DMS 273 treated with DMSO at 0.1 percent for 48 hours (cell line): Measurements from ENCODE around the gene PTPRK.
A peak's percentile ranks its signal among the peaks of the same experiment; 100 is the strongest.

ENCODE experiments used
- DNase-seq: peaks from one replicate; lab custom pipeline; 2025; lab: John Stamatoyannopoulos, UW

Gene PTPRK

DNA sequence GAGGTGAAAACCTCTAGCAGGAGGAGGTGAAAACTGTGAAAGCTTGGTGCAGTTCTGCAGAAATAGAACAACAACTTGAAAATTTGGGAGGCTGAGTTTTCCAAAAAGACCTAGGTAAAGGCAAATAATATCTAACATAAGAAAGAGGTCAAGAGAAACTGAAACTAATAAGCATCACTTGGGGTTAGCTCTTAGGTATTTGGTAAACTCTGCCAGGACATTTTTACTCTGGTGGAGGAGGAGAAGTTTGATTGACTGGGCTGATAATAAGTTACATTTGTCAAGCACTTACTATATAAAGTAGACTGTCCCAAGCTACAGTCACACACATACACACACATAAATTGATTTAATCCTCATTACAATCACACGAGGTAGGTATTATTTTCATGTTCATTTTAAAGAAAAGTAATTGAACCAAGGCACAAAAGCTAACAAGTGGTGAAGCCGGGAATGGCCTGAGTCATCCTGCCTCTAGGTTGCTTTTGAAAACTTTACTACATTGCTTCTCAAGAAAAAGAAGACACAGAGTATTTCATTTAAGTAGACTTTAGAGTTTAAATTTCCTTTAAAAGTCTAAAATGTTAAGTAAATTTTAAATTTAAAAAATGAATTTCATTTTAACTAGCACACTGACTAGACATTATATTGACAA, 275.5 kb downstream of the PTPRK start:
- DNase-seq, result no peak

DNA sequence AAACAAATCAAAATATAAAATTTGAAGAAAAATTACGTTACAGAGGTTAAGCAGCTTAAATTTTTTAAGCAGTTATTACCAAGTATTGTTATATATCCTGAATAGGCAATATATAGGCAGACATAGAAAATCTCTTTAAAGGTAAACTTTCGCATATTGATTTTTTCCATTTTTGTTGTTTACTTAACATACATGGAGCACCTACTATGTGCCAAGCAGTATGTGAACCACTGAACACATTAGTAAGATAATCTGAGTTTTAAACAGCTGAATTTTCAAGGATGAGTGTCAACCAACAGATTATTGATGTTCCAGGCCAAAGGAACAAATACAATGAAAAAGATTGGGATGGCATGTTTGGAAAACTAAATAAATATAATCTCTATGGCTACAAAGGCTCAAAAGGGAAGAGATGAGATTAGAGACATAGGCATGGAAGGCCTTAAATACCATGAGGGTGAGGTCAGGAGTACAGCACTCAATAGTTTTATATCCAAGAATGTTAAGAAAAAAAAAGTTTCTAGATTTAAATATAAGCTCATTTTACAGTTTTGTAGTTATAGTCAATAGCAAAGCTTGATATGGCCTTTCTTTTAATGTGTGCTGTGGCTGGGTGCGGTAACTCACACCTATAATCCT, 277.5 kb downstream of the PTPRK start:
- no peak for DNase-seq

DNA sequence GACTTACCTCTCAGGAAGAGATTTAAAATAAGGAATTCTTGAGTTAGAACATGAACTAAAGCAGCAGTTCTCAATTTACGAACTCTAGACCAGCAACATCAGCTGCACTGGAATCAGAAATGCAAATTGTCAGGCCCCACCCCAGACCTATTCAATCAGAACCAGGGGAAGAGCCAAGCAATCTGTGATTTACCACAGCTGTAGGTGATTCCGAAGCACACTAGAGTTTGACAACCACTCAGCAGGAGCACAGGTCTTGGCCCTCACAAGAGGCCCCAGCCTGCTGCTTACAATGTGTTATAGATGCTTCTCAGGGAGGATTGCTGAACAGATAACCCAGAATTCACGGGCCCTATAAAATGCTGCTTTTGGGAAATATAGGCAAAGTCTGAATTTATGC, 279.2 kb downstream of the PTPRK start:
- no peak for DNase-seq

DNA sequence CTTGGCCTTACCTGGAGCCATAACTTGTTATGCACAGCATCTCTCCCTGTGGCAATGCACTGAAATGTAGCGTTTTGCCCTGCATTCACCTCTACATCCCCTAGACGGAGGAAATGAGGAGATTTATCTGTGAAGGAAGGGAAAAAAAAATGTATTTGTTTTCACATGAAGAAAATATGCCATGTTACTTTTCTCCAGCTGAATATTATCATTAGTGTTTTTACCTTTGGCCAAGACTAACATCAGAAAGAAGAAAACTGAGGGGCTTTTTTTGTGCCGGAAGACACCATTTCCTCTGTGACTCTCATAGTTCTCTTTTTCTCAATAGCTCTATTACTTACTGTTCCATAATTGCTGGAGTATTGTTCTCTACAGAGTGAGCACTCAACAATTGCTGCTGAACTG, 280.4 kb downstream of the PTPRK start:
- DNase-seq, result no peak

DNA sequence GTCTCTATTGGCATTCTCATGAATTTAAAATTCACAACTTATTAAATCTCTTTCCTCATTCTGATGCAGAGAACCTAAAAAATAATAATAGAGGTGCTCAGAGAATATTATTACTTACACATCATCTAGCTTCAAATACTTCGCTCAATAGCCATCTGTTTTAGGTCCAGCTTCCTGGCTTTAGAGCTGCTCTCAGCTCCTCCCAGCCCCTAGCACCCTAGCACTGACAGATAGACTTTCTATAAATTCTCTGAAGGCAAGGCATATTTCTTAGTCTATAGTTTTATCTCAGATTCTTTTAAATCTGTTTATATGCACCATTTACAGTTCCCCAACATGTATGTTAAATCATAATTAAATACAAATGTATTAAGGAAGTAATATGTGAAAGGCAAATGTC, 281.3 kb downstream of the PTPRK start:
- no peak for DNase-seq

DNA sequence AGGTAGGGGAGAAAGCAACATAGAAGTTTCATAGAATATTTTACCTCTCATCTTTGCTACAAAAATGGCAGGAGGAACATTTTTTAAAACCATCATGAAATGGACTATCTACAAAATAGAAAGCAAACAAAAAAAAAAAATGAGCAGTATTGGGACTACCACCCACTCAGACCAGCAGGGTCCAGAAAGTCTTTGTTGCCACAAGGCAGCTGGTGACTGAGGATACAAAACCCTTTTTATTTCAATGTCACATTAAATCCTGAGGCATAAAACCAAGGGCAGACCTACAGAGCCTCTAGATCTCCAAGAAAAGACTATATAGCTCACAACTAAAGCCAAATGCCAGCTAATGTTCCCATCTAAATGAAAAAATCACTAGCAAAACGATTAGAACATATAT, 282.2 kb downstream of the PTPRK start:
- DNase-seq, result no peak

DNA sequence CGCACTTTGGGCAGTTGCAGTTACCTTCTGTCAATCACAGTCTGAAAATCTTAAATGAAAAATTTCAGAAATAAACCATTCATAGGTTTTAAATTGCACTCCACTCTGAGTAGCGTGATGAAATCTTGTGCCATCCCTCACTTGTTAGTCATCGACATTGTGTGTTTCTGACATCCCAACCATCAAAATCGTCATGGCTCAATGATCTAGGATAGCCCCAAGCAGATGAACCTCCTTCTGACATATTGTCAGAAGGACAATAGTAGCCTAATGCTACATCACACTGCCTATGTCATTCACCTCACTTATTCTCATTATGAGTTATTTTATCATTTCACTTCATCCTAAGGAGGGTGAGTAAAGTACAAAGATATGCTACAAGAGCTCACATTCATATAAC, 284.8 kb downstream of the PTPRK start:
- no peak for DNase-seq

DNA sequence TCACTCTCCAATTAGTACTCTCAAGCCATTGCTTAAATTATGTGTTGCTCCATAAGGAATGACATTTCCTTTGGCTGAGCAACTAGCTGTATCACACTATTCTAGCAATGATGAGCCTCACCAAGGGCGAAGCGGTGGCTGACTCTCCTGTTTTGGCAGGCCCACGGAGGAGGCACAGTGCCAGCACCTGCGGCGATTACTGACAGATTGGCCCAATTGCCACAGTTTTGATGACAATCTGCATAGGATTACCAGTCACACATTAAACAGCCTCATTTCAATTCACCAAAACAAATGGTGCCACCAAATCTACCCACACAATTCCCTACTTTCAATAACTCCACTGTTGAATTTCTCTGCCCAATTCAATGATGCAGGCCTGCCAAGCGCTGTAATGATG, 286.9 kb downstream of the PTPRK start:
- peak; percentile 98 for DNase-seq

DNA sequence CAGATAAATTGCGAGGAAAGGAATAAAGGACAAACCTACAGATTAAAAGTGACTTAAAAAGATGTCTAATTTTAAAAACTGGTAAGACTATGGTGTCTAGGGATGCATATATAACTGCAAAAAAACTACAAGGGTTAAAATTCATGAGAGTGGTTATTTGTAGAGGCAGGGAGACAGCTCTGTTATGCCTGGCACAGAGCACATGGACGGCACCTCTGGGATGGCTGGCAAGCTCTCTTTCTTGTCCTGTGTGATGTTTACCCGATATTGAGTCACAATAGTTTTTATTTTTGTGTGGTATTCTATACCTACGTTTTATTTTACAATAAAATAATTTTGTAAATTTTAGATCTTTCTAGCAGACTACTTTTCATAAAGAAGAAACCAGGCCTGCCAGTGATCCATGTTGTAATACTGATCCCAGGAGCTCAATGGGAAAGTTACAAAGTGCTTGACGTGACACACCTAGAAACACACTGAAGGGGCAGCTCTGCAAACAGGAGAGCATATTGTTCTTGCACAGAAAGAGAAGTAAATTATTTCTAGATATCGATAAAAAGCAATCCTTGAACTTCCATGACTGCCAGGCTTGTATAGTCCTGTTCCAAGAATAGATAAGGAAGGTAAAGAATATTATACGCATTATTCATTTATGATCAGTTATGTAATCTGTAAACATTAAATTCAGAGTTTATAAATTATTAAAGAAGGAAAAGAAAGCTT, 290.0 kb downstream of the PTPRK start:
- DNase-seq, result no peak

DNA sequence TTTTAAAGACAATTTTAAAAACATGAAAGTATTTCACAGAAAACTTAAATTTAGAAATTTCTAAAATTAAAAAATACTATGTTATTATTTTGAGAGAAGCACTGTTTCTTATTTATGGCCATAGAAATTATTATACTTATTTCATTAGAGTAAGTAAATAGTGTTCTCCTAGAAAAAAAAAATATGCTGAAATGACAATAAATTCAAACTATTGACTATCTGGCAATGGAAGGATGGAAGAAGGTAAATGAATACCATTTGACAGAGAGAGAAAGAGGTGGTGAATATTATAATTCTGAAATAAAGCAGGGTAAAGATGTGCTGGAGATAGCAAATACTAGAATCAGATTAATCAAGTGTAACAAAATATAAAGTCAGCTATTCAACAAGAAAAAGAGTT, 294.8 kb downstream of the PTPRK start:
- DNase-seq, result no peak

DNA sequence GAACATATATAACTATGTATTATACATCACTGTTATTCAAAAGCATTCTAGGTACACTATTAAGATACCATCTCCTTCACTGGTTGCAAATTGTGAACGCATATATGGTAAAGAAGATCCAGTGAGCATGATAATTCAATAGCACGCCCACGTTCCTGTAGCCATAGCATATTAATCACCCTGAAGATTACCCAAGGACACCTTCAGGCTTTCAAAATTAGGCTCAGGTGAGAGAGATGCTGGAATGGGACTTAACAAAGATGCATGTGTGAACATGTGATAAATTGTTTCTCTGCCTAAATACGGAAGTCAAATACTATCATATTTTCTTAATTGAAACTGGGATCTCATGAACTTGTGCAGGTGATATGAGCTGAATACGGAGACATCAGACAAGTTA, 303.5 kb downstream of the PTPRK start:
- no peak for DNase-seq

DNA sequence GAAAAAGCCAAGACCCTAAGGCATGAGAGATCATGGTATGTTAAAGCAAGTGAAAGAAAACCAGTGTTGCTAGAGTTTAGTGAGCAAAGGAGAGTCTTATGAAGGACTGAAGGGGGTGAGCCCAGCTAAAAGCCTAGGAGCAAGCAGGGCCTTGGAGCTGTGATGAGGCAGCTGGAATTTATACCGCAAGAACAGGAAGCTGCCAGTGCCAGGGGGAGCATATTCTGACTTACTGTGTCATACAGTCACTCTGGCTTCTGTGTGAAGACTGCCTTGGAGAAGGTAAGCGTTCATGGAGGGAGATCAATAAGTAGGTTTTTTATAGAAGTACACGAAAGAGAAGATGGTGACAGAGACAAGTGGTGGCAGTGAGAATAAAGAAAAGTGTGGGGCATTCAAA, 310.6 kb downstream of the PTPRK start:
- no peak for DNase-seq

DNA sequence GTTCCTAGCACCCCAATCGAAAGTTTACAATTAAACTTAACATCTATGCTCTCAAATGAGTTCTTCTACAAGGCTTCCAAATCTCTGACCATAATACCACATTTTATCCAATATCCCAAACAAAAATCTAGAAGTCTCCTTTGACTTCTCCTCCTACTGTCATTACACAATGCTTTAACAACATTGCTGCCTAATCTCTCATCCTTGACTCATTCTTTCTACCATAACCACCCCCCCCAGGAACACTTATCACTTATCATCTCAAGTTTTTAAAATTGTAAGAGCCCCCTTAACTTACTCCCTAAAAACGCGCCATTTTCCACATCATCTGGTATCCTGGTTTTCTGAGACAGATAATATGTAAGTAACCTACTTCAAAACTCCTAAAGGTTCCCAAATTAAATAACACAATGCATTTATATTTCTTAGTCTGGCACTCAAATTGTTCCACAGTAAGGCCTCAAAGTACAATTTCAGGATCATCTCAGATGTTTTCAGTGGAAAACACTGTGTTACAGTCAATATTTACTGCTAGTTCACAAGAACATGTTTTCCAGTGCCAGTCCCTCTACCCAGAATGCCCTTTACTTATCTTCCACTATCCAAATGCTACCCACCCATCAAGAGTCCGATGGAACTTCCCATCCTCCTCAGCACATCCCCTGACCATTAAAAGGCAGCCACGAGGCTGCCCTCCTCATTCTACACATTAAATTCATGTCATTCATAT, 311.4 kb downstream of the PTPRK start:
- DNase-seq, result no peak

DNA sequence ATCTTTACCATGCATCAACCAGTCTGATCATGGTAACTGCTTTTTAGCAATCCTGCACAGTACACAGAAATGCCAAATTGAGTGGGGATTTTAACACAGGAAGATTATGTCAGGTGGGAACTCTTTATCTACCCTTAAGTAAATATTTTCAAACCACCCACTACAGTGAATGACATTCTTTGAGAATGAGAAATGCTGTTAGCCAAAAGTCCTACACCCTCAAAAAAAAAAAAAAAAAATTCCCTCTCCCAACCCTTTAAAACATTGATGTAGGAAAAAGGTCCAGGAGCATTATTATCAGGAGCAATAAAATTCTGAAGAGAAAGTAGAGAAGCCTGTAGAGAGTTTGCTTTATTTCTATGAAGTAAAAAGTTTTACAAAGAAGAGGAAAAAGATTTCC, 312.3 kb downstream of the PTPRK start:
- DNase-seq, result no peak

DNA sequence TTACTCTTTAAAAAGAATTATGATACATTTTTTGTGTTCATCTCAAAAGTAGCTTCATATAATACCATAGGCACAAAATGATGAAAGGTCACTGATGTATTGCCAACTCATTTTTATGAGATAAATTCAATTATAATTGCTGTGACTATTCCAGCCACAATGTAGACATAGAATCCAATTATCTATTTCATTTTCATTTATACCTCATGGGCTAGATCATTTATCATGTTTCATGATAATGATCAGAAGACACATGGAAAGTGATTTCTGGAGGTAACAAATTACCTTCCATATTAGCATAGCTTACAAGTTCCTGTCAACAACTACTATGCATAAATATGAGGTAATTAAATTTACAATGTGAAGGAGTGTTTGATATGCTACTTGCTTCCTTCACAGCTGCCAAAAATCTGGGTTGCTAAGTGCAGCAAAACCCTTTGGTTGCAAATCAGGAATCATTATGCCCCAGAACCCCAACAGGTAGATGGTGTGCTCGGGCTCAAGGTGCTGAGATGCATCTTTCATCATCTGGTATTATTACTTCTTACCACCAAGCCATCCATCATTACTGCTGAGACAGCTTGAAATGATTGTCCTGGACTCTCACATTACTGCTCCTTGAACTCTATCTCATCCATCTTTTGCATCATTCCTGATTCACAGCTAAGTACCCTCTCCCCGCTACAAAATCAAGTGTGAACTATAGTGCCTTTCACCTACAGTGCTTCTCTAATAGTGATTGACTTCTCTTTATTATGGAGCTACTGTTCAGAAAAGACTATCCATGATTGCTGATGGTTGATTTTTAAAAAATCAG, 313.6 kb downstream of the PTPRK start:
- DNase-seq, result no peak

DNA sequence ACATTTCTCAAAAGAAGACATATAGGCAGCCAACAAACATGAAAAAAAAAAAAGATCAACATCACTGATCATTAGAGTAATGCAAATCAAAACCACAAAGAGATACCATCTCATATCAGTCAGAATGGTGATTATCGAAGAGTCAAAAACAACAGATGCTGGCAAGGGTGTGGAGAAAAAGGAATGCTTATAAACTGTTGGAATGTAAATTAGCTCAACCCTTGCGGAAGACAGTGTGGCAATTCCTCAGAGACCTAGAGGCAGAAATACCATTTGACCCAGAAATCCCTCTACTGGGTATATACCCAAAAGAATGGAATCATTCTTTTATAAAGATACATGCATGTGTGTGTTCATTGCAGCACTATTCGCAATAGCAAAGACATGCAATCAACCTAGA, 315.8 kb downstream of the PTPRK start:
- no peak for DNase-seq

DNA sequence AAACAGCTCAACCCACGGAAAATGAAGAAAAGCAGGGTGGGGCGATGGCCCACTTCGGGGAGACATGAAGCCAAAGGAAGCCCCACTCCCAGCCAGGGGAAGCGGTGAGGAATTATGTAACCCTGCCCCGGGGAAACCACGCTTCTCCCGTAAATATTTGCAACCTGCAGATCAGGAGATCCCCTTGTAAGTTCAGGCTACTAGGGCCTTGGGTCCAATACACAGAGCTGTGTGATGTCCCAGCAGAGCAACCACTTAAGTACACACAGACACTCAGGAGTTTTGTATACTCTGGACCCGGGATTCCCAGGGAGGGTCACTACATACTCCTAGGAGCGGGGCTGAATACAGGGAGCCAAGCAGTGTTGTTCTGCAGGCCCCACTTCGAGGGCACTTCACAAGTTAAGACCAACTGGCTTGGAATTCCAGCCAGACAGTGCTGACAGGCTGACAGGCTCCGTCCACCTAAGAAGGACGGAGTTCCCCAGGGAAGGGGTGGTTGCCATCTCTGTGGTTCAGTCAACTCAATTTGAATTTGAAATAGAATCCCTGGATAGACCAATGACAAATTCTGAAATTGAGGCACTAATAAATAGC, 318.1 kb downstream of the PTPRK start:
- no peak for DNase-seq

DNA sequence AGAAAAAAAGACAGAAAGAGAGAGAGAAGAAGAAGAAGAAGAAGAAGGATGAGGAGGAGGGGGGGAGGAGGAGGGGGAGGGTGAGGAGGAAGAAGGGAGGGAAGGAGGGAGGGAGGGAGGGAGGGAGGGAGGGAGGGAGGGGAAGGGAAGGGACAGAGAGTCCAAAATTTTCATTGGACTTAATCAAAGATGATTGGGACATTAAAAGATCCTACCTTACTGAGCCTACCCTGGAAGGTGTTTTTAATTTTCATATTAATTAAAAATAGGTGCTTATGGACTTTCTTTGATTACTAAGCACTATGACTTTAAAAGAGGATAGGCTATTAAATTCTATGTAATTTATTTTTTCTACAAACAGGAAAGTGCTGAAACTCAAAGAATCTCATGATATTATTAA, 319.6 kb downstream of the PTPRK start:
- no peak for DNase-seq

DNA sequence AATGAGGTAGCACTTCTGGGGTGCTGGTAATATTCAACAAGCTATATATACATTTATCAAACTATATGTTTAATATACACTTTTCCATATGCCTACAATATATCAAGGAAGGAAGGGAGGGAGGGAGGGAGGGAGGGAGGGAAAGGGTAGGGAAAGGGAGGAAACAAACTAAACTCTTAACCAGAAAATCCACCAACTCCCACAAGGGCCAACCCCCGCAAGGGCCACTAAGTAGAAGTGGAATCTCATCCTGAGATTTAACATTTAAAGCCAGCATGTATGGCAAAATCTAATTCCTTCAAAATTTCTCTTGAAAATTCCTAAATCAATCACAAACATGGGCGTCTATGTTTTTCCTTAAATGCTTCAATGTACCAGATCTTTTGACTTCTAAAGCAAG, 320.9 kb downstream of the PTPRK start:
- DNase-seq, result no peak

DNA sequence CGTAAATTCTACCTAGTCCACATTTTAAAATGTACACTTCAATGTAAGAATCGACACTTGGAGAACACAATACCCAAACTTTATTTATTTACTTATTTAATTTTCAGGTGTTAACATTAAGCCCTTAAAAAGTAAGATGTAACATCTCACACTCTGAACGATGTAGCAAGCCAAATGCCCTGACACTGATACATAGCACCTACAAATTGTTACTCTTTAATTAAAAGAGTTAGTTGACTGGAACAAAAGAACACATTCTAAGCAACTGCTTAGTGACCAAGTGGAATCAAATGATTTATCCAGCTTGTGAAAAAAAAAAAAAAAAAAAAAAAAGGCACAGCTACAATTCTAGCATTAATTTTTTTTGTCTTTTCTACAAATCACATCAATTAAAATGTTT, 327.4 kb downstream of the PTPRK start:
- DNase-seq, result no peak

DNA sequence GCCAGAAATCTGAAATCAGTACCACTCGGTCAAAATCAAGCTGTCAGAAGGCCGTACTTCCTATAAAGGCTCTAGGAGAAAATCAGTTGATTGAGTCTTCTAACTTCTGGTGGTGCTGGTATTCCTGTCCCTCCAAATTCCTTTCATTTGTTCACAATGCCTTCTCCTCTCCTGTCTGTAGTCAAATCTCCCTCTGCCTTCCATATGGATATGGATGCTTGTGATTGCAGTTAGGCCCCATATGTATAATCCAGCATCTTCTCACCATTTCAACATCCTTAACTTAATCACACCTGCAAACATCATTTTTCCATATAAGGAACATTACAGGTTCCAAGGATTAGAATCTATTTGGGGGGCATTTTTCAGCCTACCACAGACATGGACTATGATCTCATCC, 331.7 kb downstream of the PTPRK start:
- no peak for DNase-seq

DNA sequence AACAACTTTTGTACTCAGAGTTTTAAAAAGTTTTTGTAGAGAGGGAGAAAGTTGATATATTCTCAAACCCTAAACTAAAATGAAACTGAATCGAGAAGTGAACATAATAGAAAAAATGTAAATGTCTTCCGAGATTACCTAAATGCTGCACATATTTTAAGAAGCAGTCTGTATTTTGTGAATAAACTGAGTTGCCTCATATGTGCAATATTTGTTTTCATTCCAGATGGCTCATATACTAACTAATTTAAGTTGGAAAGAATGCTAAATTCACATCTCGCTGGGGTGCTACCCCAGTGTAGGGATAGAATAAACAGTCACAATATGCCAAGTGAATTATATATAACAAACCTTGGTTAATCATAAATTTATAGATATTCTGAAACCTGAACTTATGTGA, 333.7 kb downstream of the PTPRK start:
- DNase-seq, result no peak
